HG02623 (cell line): ENCODE data around the gene TMC2.

Source experiments
- ATAC-seq: cut with Tn5 transposase; IDR thresholded peaks from one replicate; pipeline ENCODE4 v1.9.1; 2021; ENCODE audit warnings: moderate library complexity; ENCODE audit not compliant: unreplicated experiment

The TMC2 gene

DNA sequence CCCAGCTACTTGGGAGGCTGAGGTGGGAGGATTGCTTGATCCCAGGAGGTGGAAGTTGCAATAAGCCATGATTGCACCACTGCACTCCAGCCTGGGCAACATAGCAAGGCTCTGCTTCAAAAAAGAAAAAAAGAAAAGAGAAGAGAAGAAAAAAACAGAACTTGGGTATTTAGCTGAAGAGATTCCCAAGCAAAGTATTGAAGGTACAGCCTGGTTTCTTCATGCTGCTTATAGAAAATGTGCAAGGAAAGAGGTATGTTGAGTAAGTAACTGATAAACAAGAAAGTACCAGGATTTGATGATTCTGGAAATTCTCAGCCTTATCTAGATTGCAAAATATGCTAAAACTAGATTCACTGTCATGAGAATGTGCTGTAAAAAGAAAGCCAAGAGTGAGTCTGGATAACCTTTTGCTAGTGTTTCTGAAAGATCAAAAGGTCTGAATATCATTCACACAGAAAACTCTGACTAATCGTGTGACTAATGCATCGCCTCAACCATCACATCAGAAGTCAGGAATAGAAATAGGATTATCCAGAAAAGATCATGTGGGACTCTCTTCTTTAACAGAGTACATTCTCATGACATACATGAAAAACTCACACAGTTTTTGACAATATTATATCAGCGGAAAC, 83.7 kb downstream of the TMC2 start:
- ATAC-seq, result no peak

DNA sequence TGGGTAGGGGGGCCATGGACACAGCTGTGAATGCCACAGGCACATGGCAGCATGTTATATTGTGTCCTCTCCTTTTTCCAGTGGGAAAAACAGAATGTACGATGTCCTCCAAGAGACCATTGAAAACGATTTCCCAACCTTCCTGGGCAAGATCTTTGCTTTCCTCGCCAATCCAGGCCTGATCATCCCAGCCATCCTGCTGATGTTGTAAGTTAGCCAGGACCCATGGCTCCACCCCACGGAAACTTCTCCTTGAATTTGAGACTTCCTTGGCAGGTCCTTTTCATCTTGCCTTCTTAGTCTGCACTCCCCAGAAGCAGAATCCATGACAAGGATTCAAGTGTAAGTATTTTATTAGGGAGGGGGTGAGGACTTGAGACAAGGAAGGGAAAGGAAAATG, 87.8 kb downstream of the TMC2 start:
- no peak for ATAC-seq

DNA sequence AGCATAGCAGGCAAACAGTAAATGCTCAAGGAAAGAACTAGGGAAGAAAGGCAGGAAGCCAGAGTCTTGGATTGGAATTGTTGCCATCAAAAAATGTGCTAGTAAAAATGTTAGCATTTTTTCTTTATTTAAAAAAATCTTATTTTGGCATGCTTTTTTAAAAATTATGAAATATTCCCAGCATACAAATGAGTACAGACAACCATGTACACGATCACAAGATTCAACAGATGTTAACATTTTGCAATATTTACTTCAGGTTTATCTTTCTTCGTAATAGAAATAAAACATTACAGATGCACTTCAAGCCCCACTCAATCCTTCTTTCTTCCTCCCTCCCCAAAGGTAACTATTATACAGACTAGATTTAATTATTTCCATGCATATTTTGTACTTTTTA, 88.7 kb downstream of the TMC2 start:
- no peak for ATAC-seq

DNA sequence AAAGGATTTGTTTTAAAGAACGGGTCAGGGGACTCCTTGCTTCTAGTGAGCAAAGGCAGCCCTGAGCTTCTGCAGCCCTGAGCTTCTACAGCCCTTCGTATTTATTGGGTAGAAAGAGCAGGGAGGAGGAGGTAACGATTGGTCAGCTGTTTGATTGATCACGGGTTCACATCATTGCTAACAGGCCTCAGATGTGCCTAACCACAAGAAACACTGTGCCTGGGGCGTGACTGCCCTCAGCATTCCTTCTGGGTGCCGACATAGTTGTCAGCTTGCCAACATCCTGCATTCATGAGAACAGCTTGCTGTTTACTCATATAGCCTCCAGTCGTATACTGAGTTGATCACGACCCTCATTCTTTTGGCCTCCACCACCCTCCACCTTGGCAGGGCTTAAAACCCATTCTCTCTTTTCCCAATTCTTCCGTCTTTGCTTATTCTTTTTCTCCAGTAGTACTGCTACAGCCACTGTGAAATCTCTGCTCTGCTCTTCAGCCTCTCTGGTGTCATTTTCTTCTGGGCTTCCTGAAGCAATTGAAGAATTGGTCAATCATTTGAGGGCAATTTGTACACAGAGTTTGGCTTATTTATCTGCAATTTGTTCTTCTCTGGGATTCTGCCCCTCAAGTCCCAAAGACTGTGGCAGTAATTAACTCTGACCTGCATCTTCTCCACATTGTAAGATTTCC, 90.6 kb downstream of the TMC2 start:
- ATAC-seq, result no peak

DNA sequence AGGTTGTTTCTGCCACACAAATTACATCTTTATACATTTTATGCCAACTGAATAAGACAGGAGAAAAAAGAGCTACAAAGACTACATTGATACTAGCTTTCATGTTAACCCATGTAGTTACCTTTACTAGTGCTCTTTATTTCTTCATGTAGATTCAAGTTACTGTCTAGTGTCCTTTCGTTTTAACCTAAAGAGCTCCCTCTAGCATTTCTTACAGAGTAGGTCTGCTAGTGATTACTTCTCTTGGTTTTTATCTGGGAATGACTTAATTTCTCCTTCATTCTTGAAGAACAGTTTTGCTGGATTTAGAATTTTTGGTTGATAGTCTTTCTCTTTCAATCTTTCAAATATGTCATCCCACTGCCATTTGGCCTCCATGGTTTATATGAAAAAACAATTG, 94.9 kb downstream of the TMC2 start:
- no peak for ATAC-seq

DNA sequence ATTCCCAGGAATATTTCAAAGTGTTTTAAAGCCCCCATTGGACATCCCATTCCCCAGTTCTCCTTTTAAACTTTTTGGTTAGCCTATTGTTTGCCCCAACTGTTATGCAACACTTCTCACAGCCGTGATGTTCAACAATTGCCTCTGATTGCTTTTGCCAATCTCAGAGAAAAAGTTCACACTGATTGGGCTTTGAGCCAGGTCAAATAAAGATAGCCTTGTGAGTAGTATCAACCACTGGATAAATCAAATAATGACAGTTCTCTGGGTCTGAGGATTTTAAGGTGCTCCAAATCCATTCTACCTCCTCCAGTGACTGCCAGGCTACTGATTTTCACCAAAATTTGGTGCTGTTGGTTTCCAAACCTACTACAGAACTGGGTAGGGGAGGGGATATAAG, 97.0 kb downstream of the TMC2 start:
- no peak for ATAC-seq

DNA sequence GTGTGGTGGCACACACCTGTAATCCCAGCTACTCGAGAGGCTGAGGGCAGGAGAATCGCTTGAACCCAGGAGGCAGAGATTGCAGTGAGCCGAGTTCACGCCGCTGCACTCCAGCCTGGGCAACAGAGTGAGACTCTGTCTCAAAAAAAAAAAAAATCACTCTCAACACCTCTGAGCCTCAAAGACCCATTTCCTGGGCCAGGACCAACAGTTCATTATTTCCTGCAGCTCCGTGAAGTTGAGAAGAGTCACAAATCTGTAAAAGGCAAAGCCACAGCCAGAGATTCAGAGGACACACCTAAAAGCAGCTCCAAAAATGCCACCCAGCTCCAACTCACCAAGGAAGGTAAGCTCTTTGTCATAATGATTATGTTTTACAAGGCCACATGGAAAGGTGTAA, 100.9 kb downstream of the TMC2 start:
- ATAC-seq, result no peak

DNA sequence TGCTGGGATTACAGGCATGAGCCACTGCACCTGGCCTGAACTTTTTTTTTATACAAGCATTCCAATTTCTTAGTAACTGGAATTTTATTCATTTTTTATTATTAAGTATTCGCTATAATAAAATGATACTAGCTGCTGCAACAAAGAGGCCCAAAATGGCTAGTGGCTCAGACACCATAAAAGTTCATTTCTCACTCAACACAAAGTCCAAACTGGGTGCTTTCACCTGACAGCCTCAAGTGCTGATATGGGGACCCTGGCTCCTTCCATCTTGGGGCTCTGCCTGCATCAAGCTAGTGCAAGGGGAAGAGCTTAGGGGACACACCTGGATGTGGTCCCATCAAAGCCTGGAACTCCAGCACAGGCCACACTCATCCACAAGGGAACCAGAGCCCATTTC, 103.9 kb downstream of the TMC2 start:
- no peak for ATAC-seq

DNA sequence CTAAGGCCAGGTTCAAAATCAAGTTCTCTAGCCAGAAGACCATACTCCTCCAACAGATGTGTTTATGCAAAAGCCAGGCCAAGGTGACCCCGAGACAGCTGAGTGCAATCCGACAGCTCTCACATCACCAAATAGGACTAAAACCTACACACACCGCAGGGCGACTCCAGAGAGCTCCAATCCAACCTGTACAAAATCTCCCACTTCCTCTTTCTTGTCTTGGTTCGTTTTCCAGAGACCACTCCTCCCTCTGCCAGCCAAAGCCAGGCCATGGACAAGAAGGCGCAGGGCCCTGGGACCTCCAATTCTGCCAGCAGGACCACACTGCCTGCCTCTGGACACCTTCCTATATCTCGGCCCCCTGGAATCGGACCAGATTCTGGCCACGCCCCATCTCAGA, 104.5 kb downstream of the TMC2 start:
- ATAC-seq, result no peak

DNA sequence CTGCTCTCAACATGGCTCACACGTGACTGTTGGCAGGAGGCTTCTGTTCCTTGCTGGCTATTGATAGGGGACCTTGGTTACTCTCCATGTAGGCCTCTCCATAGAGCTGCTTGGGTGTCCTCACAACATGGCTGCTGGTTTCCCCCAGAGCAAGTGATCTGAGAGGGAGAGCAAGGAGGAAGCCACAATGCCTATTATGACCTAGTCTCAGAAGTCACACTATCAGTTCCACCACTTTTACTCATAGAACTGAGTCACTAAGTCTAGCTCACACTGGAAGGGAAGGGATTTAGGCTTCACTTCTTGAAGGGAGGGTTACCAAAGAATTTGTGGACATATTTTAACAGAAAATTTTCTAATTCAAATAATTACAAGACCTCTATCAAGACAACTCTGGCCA, 107.3 kb downstream of the TMC2 start:
- no peak for ATAC-seq

DNA sequence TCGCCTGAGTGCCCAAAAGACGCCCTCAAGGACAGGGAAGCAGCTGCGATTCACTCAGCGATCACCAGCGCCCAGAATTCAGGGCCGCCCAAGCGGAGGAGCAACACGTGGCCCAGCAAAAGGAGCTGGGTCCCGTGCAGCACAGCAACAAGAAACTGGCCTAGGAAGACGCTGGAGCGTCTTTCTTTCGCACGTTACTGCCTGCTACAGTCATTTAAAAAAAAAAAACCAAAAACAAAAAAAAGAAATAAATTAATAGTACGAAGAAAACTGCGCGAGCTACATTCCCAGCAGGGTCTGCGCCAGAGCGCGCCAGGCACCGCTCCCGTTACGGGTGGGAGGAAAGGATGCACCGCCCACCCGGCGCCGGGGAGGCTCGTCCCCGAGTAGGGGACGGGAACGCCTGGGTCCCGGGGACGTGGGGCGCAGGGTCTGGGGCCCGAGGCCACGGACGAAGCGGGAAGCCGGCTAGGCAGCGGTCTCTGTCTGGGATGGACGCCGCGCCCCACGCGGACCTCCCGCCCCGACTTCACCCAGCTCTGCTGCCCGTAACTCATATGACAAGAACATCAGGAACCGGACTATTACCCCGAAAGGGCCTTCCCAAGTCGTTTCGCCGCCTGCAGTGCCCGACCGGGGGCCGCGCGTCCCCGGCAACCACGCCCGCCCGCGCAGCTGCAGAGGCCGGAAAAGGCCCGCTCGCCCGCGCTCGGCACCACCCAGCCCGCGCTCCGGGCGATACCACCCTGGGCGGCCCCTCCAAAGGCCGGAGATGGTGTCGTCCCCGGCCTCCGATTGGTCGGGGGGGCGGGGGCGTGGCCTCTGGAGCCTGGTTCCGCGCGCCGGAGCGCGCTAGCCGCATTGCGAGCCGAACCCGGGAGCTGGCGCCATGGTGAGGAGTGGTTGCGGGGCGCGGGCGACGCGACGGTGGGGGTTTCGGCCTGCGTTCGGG, 115.7 kb downstream of the TMC2 start, which contains the start of gene NOP56:
NOP56 (plus strand) TSS at position 861 of the 952 bp plus-strand sequence; CDS start at position 890, 29 bp downstream.
- ATAC-seq, result peak; percentile 76

DNA sequence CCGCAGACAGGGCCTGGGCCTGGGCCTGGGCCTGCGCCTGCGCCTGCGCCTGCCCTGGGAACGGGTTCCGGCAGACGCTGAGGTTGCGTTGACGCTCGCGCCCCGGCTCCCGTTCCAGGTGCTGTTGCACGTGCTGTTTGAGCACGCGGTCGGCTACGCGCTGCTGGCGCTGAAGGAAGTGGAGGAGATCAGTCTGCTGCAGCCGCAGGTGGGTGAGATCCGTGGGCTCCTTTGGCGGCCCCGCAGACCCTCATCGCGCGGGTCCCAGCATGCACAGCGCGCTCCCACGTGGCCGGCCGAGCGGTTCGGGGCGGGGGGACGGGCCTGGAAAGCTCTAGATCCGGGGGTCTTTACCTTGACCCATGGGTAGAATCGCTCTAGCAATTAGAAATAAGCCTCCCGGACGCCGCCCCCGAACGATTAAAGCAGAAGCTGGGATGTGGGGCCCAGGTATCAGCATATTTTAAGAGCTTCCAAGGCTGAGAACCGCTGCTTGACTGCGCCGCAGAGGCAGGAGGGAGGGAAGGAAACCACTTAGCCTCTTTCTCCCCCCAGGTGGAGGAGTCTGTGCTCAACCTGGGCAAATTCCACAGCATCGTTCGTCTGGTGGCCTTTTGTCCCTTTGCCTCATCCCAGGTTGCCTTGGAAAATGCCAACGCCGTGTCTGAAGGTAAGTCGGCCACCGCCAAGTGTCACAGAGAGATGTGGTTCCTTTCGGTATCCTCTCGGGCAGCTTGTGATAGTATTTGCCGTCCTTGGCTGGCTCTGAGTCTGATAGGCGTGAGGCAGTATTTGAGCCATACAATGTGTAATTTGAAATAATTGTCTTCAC, 116.6 kb downstream of the TMC2 start:
- peak; percentile 38 for ATAC-seq

DNA sequence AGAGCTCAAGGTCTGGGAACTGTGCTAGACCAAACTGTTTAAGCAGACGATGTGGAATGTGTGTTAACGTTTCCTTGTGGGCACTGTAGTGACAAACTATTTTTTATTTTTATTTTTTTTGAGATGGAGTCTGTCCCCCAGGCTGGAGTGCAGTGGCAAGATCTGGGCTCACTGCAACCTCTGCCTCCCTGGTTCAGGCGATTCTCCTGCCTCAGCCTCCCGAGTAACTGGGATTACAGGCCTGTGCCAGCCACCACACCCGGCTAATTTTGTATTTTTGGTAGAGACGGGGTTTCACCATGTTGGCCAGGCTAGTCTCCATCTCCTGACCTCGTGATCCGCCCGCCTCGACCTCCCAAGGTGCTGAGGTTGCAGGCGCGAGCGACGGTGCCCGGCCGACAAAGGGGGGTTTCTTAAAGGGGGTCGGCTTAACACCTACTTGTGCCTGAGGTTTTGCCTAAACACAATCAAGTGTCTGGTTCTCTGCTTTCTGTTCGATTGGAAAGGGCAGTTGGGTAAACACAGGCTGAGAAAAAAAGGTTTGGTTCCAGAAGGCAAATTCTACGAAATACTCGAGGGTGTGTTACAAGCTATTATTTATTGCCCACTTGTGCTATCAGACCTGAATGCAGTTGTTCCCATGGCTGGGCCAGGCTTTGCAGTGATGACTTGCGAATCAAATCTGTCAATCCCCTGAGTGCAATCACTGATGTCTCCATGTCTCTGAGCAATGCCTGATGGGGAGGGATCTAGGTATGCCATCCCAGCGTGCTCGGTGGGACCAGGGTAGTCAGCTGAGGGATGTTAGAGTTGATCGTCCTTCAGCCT, 117.4 kb downstream of the TMC2 start:
- no peak for ATAC-seq

DNA sequence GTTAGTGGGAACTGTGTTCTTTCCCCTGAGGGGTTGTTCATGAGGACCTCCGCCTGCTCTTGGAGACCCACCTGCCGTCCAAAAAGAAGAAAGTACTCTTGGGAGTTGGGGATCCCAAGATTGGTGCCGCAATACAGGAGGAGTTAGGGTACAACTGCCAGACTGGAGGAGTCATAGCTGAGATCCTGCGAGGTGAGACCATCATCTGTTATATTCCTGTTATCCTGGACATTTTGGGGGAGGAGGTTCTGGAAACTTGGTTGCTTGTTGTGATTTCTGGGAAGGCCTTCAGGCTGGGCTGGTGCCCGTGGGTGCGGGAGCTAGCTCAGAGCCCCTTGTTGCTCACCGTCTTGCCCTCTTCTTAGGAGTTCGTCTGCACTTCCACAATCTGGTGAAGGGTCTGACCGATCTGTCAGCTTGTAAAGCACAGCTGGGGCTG, 118.0 kb downstream of the TMC2 start:
- ATAC-seq, result no peak

DNA sequence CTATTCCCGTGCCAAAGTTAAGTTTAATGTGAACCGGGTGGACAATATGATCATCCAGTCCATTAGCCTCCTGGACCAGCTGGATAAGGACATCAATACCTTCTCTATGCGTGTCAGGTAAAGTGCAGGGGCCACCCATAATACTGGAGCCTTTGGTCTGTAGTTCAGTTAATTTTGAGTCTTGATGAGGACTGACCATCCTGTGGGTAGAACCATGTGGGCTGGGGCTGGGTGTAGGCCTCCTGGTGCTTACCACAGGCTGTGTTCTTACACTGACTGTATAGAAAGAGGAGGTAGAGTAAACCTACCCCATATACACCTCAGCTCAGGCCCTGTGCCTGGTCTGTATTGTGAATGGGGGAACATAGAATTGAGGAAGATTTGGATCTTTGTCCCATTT, 118.5 kb downstream of the TMC2 start:
- no peak for ATAC-seq

DNA sequence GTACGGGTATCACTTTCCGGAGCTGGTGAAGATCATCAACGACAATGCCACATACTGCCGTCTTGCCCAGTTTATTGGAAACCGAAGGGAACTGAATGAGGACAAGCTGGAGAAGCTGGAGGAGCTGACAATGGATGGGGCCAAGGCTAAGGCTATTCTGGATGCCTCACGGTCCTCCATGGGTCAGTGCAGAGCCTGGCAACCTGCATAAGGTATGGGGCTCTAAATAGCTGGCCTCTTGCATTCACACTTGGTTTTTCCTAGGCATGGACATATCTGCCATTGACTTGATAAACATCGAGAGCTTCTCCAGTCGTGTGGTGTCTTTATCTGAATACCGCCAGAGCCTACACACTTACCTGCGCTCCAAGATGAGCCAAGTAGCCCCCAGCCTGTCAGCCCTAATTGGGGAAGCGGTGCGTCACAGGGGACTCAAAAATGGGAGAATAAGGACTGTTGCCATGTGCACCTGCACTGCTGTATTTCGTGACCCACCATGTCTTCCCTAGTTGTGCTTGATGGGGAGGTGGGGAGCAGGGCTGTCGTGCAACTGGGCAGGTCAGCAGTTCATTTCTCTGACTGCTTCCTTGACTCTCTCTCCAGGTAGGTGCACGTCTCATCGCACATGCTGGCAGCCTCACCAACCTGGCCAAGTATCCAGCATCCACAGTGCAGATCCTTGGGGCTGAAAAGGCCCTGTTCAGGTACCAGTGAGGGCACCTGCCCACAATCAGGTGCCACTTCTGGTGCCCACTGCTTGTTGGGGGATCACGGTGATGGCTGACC, 119.2 kb downstream of the TMC2 start:
- ATAC-seq, result no peak

DNA sequence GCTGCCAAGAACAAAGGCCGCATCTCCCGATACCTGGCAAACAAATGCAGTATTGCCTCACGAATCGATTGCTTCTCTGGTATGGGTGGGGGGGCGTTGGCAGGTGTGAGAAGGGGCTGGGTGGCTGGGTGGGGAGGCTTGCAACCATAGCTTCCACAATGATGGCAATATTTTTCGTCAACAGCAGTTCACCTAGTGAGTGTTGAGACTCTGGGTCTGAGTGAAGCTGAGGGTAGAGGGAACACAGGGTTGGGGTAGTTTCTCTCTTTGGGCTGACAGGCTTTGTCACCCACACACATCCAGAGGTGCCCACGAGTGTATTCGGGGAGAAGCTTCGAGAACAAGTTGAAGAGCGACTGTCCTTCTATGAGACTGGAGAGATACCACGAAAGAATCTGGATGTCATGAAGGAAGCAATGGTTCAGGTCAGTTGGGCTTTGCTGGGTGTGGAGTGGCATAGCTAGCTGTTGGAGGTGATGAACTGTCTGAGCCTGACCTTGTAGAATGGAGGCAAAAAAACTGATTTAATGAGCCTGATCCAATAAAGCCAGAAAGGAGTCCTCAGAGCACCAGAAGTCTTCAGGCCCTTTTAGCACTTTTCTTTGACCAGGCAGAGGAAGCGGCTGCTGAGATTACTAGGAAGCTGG, 120.2 kb downstream of the TMC2 start:
- no peak for ATAC-seq

DNA sequence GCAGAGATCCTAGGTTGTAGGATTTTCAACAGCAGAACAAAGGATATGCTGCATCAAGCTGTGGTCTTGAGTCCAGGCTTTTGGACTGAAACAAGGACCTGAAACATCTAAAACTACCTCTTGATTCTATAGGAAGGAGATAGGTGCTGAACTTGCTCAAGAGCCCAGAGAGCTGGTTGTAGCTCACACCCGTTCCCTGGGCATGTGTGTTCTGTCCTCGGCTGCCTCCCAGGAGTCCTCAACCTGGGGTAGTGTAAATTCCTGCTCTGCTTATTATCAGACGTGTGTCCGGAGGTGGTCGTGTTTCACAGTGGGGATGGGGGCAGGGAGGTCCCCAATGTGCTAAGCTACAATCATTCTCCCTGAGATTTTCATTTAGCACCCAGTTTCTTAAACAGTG, 120.9 kb downstream of the TMC2 start:
- ATAC-seq, result no peak

DNA sequence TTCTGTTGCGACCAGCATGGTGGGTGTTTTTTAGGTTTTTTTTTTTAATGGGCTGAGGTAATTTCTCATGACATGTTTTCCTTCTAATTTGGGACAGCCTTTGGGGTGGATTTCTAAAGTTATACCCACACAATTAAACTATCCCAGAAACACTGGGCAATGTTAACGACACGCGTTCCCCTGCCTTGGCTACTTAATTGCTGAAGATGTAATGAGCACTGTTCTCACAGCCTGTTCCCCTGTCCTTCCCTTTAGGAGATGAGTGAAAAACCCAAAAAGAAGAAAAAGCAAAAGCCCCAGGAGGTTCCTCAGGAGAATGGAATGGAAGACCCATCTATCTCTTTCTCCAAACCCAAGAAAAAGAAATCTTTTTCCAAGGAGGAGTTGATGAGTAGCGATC, 121.3 kb downstream of the TMC2 start:
- ATAC-seq, result no peak
